Osteoblast (primary cell): ENCODE data around the gene TXLNG. TPM values are rescaled to one million over a fixed set of nuclear protein-coding genes. Genes with fewer than 3 reads are reported as not detected.

Experiments used
- DNase-seq: peaks from one replicate; pipeline ENCODE4 v3.0.0; 2011; ENCODE audit warnings: low spot score, mixed read lengths; ENCODE audit not compliant: insufficient read length; ENCODE audit errors: missing footprints
- H2AFZ ChIP-seq: 2 replicates; pipeline ENCODE4 v1.6.0; 2011; ENCODE audit warnings: mild to moderate bottlenecking, low read length
- H3K27ac ChIP-seq: 2 replicates; pipeline ENCODE4 v1.5.1; 2011; ENCODE audit warnings: mild to moderate bottlenecking, low read depth, low read length, moderate library complexity
- H3K27me3 ChIP-seq: 2 replicates; pipeline ENCODE4 v1.6.0; 2012; ENCODE audit warnings: mild to moderate bottlenecking, control low read depth, inconsistent platforms, low read length, moderate library complexity; ENCODE audit not compliant: insufficient read depth
- H3K36me3 ChIP-seq: 2 replicates; pipeline ENCODE4 v1.5.1; 2011; ENCODE audit warnings: mild to moderate bottlenecking, low read length, control low read depth, moderate library complexity; ENCODE audit not compliant: insufficient read depth
- H3K4me1 ChIP-seq: 2 replicates; pipeline ENCODE4 v1.5.1; 2011; ENCODE audit warnings: mild to moderate bottlenecking, low read length, control low read depth, moderate library complexity; ENCODE audit not compliant: insufficient read depth
- H3K4me2 ChIP-seq: 2 replicates; pipeline ENCODE4 v1.6.0; 2011; ENCODE audit warnings: mild to moderate bottlenecking, low read length; ENCODE audit not compliant: insufficient read depth
- H3K4me3 ChIP-seq: fragments of 200-600 bp; sonication (generic); 3 replicates; pipeline ENCODE4 v1.5.1; 2012; ENCODE audit warnings: mild to moderate bottlenecking, low read length, inconsistent platforms; ENCODE audit not compliant: insufficient read depth
- H3K79me2 ChIP-seq: 2 replicates; pipeline ENCODE4 v1.6.0; 2012; ENCODE audit warnings: mild to moderate bottlenecking, low read length, control low read depth, inconsistent platforms; ENCODE audit not compliant: insufficient read depth
- H3K9me3 ChIP-seq: 2 replicates; pipeline ENCODE4 v1.5.1; 2011; ENCODE audit warnings: low read depth, low read length, control low read depth
- H4K20me1 ChIP-seq: 2 replicates; pipeline ENCODE4 v1.6.0; 2012; ENCODE audit warnings: mild to moderate bottlenecking, low read length, control low read depth; ENCODE audit not compliant: insufficient read depth
- total RNA-seq: library from RNA; depleted of rRNA; stranded (reverse); fragments of >200 nt; gene quantifications from 2 replicates; pipeline ENCODE4 v1.2.3, GENCODE V29; 2012
- TF ChIP-seq, protein P1 (sequence below): IDR thresholded peaks from 2 replicates; pipeline ENCODE4 v1.5.1; 2011; ENCODE audit warnings: mild to moderate bottlenecking, low read depth, low read length, moderate library complexity; ENCODE audit errors: extremely low read depth

TXLNG gene
- total RNA-seq, 1 donor: 5.1 TPM

DNA sequence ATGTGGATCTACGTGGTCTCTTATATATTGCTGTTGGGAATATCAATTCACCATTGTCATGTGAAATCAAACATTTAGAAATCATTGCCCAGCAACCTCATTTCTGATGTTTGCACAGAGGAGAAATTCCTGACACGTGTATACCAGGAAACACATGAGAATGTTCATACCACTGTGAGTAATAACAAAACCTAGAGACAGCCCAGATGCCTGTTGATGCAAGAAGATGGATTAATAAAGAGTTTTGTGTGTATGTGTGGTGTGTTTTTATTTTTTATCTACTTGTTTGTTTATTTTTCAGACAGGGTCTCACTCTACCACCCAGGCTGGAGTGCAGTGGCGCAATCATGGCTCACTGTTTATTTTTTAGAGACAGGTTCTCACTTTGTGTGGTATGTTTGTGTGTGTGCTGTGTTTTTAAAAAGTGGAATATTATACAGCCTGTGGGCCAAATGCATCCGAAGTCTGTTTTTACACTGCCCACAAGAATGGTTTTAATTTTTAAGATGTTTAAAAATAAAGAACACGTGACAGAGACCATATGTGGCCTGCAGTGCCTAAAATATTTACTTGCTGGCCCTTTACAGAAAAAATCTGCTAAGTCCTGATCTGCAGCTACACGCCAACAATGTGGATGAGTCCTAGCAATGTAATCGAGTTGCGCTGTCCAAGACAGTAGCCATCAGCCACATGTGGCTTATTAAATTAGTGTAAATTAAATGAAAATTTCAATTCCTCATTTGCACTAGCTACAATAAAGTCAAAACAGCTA, 39.2 kb downstream of the TXLNG start:
- Histone ChIP-seq H3K27ac (peak overlapping the region; percentile 55), H4K20me1 (no peaks in the 10 kb centered on the region), H3K36me3 (peaks cover 3% of the 10 kb centered on the region), H3K4me2 (no peak overlapping the region), H3K4me3 (no peak overlapping the region), H3K27me3 (no peaks in the 10 kb centered on the region), H3K9me3 (no peaks in the 10 kb centered on the region), H3K4me1 (peaks cover 30% of the 10 kb centered on the region), H2AFZ (no peak overlapping the region), H3K79me2 (no peaks in the 10 kb centered on the region)
- no peak for DNase-seq
- TF ChIP-seq, protein P1, sequence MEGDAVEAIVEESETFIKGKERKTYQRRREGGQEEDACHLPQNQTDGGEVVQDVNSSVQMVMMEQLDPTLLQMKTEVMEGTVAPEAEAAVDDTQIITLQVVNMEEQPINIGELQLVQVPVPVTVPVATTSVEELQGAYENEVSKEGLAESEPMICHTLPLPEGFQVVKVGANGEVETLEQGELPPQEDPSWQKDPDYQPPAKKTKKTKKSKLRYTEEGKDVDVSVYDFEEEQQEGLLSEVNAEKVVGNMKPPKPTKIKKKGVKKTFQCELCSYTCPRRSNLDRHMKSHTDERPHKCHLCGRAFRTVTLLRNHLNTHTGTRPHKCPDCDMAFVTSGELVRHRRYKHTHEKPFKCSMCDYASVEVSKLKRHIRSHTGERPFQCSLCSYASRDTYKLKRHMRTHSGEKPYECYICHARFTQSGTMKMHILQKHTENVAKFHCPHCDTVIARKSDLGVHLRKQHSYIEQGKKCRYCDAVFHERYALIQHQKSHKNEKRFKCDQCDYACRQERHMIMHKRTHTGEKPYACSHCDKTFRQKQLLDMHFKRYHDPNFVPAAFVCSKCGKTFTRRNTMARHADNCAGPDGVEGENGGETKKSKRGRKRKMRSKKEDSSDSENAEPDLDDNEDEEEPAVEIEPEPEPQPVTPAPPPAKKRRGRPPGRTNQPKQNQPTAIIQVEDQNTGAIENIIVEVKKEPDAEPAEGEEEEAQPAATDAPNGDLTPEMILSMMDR: no peak

DNA sequence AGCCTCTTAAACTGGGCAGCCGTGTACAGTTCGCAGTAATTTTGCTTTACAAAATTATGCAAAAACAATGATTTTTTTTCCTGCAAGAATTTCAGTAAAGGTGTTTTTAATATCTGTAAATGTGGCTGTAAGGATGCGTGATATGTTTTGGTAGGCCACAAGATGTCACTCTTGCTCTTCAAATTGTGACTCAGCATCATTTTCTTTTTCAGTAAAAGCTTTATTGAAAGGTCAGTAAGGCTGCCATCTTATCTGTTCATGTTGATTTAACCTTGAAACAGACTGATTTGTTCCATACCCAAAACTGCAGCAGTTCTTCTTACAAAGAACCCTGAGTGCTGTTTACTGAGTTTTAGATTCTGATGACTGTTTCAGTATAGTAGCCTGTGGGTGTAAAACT, 39.9 kb downstream of the TXLNG start:
- no peak for DNase-seq
- Histone ChIP-seq H3K27ac (no peak overlapping the region), H3K4me1 (peaks cover 30% of the 10 kb centered on the region), H3K36me3 (peaks cover 3% of the 10 kb centered on the region), H3K4me3 (no peak overlapping the region), H3K79me2 (no peaks in the 10 kb centered on the region), H2AFZ (no peak overlapping the region), H3K27me3 (no peaks in the 10 kb centered on the region), H3K9me3 (no peaks in the 10 kb centered on the region), H4K20me1 (no peaks in the 10 kb centered on the region), H3K4me2 (no peak overlapping the region)
- TF ChIP-seq, protein P1: peak; percentile 68

DNA sequence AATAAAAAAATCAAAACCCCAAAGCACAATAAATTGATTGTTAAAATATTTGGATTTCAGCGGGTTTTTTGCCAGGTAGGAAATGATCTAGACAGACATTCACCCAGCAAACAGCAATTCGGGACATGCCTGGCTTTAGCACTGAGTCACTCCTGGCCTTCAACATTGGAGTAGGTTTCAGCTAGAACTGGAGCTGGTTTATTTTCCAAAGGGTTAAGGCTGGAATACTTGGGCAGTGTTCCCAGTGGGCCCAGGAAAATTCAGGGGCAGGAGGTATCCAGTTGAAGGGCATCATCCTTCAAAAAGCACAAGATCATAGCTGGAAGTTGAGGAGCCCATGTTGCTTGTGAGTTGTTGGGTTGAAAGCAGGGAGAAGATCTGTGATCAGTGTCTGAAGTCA, 41.0 kb downstream of the TXLNG start:
- Histone ChIP-seq H3K4me2 (no peak overlapping the region), H3K9me3 (no peaks in the 10 kb centered on the region), H3K4me3 (no peak overlapping the region), H3K4me1 (peaks cover 30% of the 10 kb centered on the region), H3K27me3 (no peaks in the 10 kb centered on the region), H4K20me1 (no peaks in the 10 kb centered on the region), H3K27ac (peak overlapping the region; percentile 58), H3K36me3 (peaks cover 10% of the 10 kb centered on the region), H2AFZ (no peak overlapping the region), H3K79me2 (no peaks in the 10 kb centered on the region)
- DNase-seq: no peak
- TF ChIP-seq, protein P1: no peak

DNA sequence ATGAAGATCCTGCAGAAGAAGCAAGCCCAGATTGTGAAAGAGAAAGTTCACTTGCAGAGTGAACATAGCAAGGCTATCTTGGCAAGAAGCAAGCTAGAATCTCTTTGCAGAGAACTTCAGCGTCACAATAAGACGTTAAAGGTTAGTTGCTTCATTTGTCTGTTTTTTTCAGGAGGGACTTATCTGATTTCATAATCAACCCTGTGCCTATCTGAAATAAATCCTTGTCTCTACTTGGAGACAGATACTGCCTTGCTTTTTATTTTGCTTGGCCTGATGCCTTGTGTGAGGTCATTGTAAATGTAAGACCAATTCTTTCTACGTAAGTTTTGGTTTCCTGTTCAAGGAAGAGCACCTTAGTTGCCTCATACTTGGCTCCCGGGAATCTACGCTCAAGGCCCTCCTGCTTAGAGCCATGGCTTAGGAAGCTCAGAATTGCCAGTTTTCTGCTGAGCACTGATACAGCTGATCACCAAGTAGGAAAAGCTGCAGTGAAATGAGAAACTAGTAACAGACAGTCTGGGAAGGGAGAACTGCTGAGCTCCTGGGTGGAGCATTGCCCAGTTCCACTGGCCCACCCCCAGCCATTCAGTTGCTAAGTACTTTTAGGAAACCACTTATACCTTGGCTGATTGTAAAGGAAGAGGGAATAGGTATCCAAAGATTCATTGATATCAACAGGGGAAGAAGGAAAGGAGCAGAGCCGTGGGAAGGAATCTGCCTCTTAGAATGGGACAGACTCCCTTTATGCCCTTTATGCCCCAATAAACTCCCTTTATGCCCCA, 42.0 kb downstream of the TXLNG start:
- H4K20me1 ChIP-seq: no peaks in the 10 kb centered on the region
- no peak overlapping the region for H2AFZ ChIP-seq
- no peak overlapping the region for H3K4me3 ChIP-seq
- DNase-seq: no peak
- peaks cover 20% of the 10 kb centered on the region for H3K4me1 ChIP-seq
- no peaks in the 10 kb centered on the region for H3K79me2 ChIP-seq
- H3K36me3 ChIP-seq: peaks cover 18% of the 10 kb centered on the region
- TF ChIP-seq, protein P1: no peak
- H3K9me3 ChIP-seq: no peaks in the 10 kb centered on the region
- H3K27ac ChIP-seq: peak overlapping the region; percentile 58
- no peaks in the 10 kb centered on the region for H3K27me3 ChIP-seq
- H3K4me2 ChIP-seq: no peak overlapping the region
